K562 (cell line): ENCODE measurements around the gene ANKRD7. TPM values are rescaled to one million over a fixed set of nuclear protein-coding genes. Genes with fewer than 3 reads are reported as not detected.

Experiments
- BRD9 ChIP-seq: fragments of 450-650 bp; IDR thresholded peaks from 2 replicates; pipeline ENCODE4 v1.6.1; 2018; ENCODE audit warnings: low read depth; ENCODE audit not compliant: partially characterized antibody
- CEBPB ChIP-seq: fragments of 450-650 bp; IDR thresholded peaks from 2 replicates; pipeline ENCODE4 v1.6.1; 2016; ENCODE audit warnings: missing genetic modification characterization, missing compliant biosample characterization
- CTBP1 ChIP-seq: fragments of 450-650 bp; IDR thresholded peaks from 2 replicates; pipeline ENCODE4 v1.6.1; 2016; ENCODE audit warnings: borderline replicate concordance
- FOXA3 ChIP-seq, 2 experiments: fragments of 450-650 bp in 1 of 2; sonication (generic) in 1 of 2; formaldehyde crosslinking; IDR thresholded peaks in 1 of 2; conservative IDR thresholded peaks in 1 of 2; 2 replicates each; pipeline versions ENCODE4 v1.4.0 to v1.8.0; 2020 to 2022; ENCODE audit warnings: mild to moderate bottlenecking in 2 of 2, missing genetic modification reagents in 1 of 2
- FOXM1 ChIP-seq, 2 experiments: fragments of 450-650 bp in 1 of 2; sonication (generic) in 1 of 2; formaldehyde crosslinking in 1 of 2; IDR thresholded peaks; 2 replicates each; pipeline versions ENCODE4 v1.6.1 to v1.9.0; 2017 to 2022; ENCODE audit warnings: low read depth in 2 of 2, mild to moderate bottlenecking in 2 of 2, missing genetic modification reagents in 1 of 2, moderate library complexity in 1 of 2
- GABPB1 ChIP-seq: sonication (generic); formaldehyde crosslinking; IDR thresholded peaks from 2 replicates; pipeline ENCODE4 v1.8.0; 2022; ENCODE audit warnings: mild to moderate bottlenecking, missing genetic modification reagents
- NCOA2 ChIP-seq, 2 experiments: fragments of 450-650 bp; IDR thresholded peaks; 2 replicates each; pipeline ENCODE4 v1.6.1; 2018; ENCODE audit warnings: mild to moderate bottlenecking in 2 of 2, moderate library complexity in 1 of 2; ENCODE audit not compliant: partially characterized antibody in 2 of 2
- NFIX ChIP-seq: fragments of 250-450 bp; sonication (Bioruptor Pico); IDR thresholded peaks from 2 replicates; pipeline ENCODE4 v1.4.0; 2020; ENCODE audit warnings: low read depth, mild to moderate bottlenecking, moderate library complexity
- NR2C2 ChIP-seq, 2 experiments: fragments of 200-800 bp in 1 of 2; sonication (Bioruptor generic) in 1 of 2; sonication (generic) in 1 of 2; formaldehyde crosslinking in 1 of 2; IDR thresholded peaks; 2 replicates each; pipeline versions ENCODE4 v1.6.1 to v1.8.0; 2016 to 2022; ENCODE audit warnings: mild to moderate bottlenecking in 1 of 2, missing compliant biosample characterization in 1 of 2, missing genetic modification characterization in 1 of 2, missing genetic modification reagents in 1 of 2
- PHF21A ChIP-seq: fragments of 450-650 bp; IDR thresholded peaks from 2 replicates; pipeline ENCODE4 v1.6.1; 2017; ENCODE audit warnings: low read depth, borderline replicate concordance
- SMAD3 ChIP-seq: fragments of 450-650 bp; formaldehyde crosslinking; conservative IDR thresholded peaks from 2 replicates; pipeline ENCODE4 v1.4.0; 2020; ENCODE audit warnings: mild to moderate bottlenecking
- SP1 ChIP-seq: sonication (generic); formaldehyde crosslinking; IDR thresholded peaks from 2 replicates; pipeline ENCODE4 v1.8.1; 2022; ENCODE audit warnings: mild to moderate bottlenecking, missing genetic modification reagents
- SREBF2 ChIP-seq: sonication (generic); formaldehyde crosslinking; IDR thresholded peaks from 2 replicates; pipeline ENCODE4 v1.4.0; 2020; ENCODE audit warnings: mild to moderate bottlenecking, missing genetic modification reagents
- TGIF2 ChIP-seq: sonication (generic); formaldehyde crosslinking; IDR thresholded peaks from 2 replicates; pipeline ENCODE4 v1.8.1; 2022; ENCODE audit warnings: mild to moderate bottlenecking, missing genetic modification reagents, moderate library complexity
- VEZF1 ChIP-seq: fragments of 200-800 bp; sonication (Bioruptor generic); IDR thresholded peaks from 2 replicates; pipeline ENCODE4 v1.6.1; 2017; ENCODE audit warnings: missing genetic modification characterization, missing compliant biosample characterization
- YY1 ChIP-seq, 3 experiments: IDR thresholded peaks; 2 replicates each; pipeline ENCODE4 v1.6.1; 2011; ENCODE audit warnings: low read length in 2 of 3, mild to moderate bottlenecking in 2 of 3, moderate library complexity in 2 of 3, borderline replicate concordance in 1 of 3, control low read depth in 1 of 3, low read depth in 1 of 3; ENCODE audit not compliant: insufficient read depth in 3 of 3, insufficient replicate concordance in 2 of 3, control insufficient read depth in 1 of 3, insufficient read length in 1 of 3; ENCODE audit errors: extremely low read depth in 1 of 3
- ZBTB17 ChIP-seq: fragments of 450-650 bp; formaldehyde crosslinking; IDR thresholded peaks from 2 replicates; pipeline ENCODE4 v1.4.0; 2020; ENCODE audit warnings: mild to moderate bottlenecking
- ZFP30 ChIP-seq: fragments of 250-450 bp; sonication (Bioruptor Pico); IDR thresholded peaks from 2 replicates; pipeline ENCODE4 v1.8.0; 2022; ENCODE audit warnings: moderate library complexity, mild to moderate bottlenecking, inconsistent platforms, borderline replicate concordance
- ZNF511 ChIP-seq: sonication (generic); formaldehyde crosslinking; IDR thresholded peaks from 2 replicates; pipeline ENCODE4 v1.8.0; 2022; ENCODE audit warnings: mild to moderate bottlenecking, missing genetic modification reagents
- ZNF551 ChIP-seq: fragments of 250-450 bp; sonication (Bioruptor Pico); IDR thresholded peaks from 2 replicates; pipeline ENCODE4 v1.5.0; 2021; ENCODE audit warnings: mild to moderate bottlenecking, moderate library complexity
- ZNF592 ChIP-seq: fragments of 450-650 bp; IDR thresholded peaks from 2 replicates; pipeline ENCODE4 v1.6.1; 2017; ENCODE audit warnings: antibody characterized with exemption, mild to moderate bottlenecking
- polyA plus RNA-seq, 8 experiments: library from polyadenylated mRNA; depleted of rRNA in 4 of 8; stranded (reverse) in 5 of 8; unstranded in 3 of 8; fragments of >200 nt; fragmentation: Nextera tagmentation in 2 of 8; fragmentation: Illumina TruSeq in 1 of 8; extraction: Ambion mirVana in 2 of 8; extraction: Trizol in 1 of 8; gene quantifications; 2 replicates each; pipeline versions ENCODE4 v1.2.1 to v1.2.3, GENCODE V29; 2011 to 2014; ENCODE audit warnings: inconsistent platforms in 1 of 8, missing spikeins in 1 of 8
- total RNA-seq, 7 experiments: library from RNA; depleted of rRNA in 6 of 7; stranded (reverse); fragments of >200 nt in 6 of 7; fragmentation: Illumina TruSeq in 2 of 7; extraction: Trizol in 2 of 7; gene quantifications; 2 replicates each; pipeline versions ENCODE4 v1.2.1 to v1.2.3, GENCODE V29; 2011 to 2021; ENCODE audit warnings: low replicate concordance in 1 of 7

The ANKRD7 gene
- total and polyA plus RNA-seq, 9 of the 15 experiments (the other 6 are each of a cell fraction or from before 2014, with no cell fraction given): 0.33 TPM; not detected in 8

DNA sequence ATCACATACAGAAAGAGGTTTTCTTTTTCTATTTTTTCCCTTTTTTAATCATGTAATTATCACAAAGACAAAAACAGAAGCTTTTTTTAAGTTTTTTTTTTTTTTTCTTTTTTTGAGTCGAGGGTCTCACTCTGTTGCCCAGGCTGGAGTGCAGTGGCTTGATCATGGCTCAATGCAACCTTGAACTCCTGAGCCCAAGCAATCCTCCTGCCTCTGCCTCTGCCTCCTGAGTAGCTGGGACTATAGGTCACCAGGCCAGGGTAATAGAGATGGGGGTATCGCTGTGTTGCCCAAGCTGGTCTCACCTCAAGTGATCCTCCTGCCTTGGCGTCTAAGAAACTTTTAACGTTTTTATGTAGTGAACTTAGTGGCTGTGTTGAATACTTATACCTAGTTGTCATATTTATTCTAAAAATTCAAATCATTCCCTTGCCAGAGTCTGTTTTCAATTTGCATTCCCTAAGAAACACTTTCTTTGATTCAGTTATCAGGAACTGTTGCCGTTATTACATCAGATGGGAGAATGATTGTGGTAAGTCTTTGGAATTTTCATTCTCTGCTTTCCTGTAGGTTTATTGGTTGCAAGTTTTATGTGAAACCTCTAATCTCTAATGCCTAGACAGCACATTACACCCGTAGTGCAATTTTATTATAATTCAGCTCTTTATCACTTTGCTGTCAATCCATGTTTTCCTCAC, 39.2 kb upstream of the ANKRD7 start (continued):
- TF ChIP-seq NR2C2 (CRISPR knock-in tag; IDR thresholded peaks at IDR 0.05) (no peak), NR2C2 (tag; IDR thresholded peaks at IDR 0.05) (no peak), NCOA2 (IDR thresholded peaks at IDR 0.05; ENCODE audit: partially characterized antibody in 2 of 2) (no peak), NFIX (CRISPR knock-in tag) (no peak), ZFP30 (CRISPR knock-in tag) (no peak), ZNF551 (CRISPR knock-in tag) (no peak), PHF21A (no peak), TGIF2 (no peak), FOXM1 (IDR thresholded peaks at IDR 0.05; ENCODE audit: low read depth) (no peak), FOXM1 (CRISPR knock-in tag; IDR thresholded peaks at IDR 0.05; ENCODE audit: low read depth) (no peak), CTBP1 (no peak), SREBF2 (CRISPR knock-in tag) (no peak), SMAD3 (CRISPR knock-in tag) (no peak), CEBPB (peak; percentile 62), BRD9 (no peak), VEZF1 (CRISPR knock-in tag) (no peak), FOXA3 (CRISPR knock-in tag; conservative IDR thresholded peaks at IDR 0.05 in 1 of 2, IDR thresholded peaks at IDR 0.05 in 1 of 2) (no peak), ZNF511 (CRISPR knock-in tag) (no peak), ZBTB17 (CRISPR knock-in tag) (no peak), ZNF592 (no peak), SP1 (CRISPR knock-in tag) (no peak), GABPB1 (no peak), YY1 (IDR thresholded peaks at IDR 0.05; ENCODE audit: borderline replicate concordance in 1 of 3, control insufficient read depth in 1 of 3, extremely low read depth in 1 of 3, insufficient read depth in 3 of 3, insufficient read length in 1 of 3, insufficient replicate concordance in 2 of 3, low read depth in 1 of 3, low read length in 2 of 3) (no peak)
